K562 (cell line): ENCODE data around the gene WWC2. TPM values are rescaled to one million over a fixed set of nuclear protein-coding genes. Genes with fewer than 3 reads are reported as not detected.

Experiments used
- ATAC-seq: fragments of 200-7000 bp; cut with Tn5 transposase; 3 replicates; pipeline ENCODE4 v1.9.1; 2020; ENCODE audit warnings: moderate library complexity
- BruUV-seq: library from RNA; stranded (reverse); fragments of 400-500 nt; replicated peaks from 2 replicates; lab custom pipeline; 2021; lab: Mats Ljungman, UMichigan
- CTCF ChIA-PET: fragments of 300-600 bp; formaldehyde crosslinking; extraction: SDS; loops from one replicate; lab custom pipeline; 2021; ENCODE audit warnings: low intra/inter-chr PET ratio; lab: Yijun Ruan, JAX
- POLR2A ChIA-PET: fragments of 300-600, 350-650 bp; sonication (Branson Sonifier 250); formaldehyde crosslinking; extraction: SDS; loops from one replicate; lab custom pipeline; 2021; ENCODE audit warnings: antibody characterized with exemption, inconsistent platforms; lab: Yijun Ruan, JAX
- DNase-seq, 4 experiments: peaks; one replicate each; pipeline versions ENCODE4 v3.0.0 to v3.0.0-alpha.2; 2011 to 2018; ENCODE audit warnings: low spot score in 3 of 4, mixed read lengths in 3 of 4; ENCODE audit errors: extremely low read depth in 1 of 4
- FAIRE-seq: peaks from 2 replicates; lab custom pipeline; 2011; peaks lifted over from hg19 to GRCh38; lab: Jason Lieb, UNC
- H2AFZ ChIP-seq: 2 replicates; pipeline ENCODE4 v1.6.0; 2011; ENCODE audit warnings: low read depth, low read length, control low read depth, inconsistent platforms
- H3K27ac ChIP-seq: fragments of 200-600 bp; 3 replicates; pipeline ENCODE4 v1.8.0; 2011; ENCODE audit warnings: low read depth, mild to moderate bottlenecking, control low read depth, inconsistent platforms, low read length, moderate library complexity, mixed read lengths; ENCODE audit errors: extremely low read depth
- H3K27me3 ChIP-seq, 2 experiments: fragments of 300-600 bp in 1 of 2; 2 replicates in 1 of 2; 3 replicates in 1 of 2; pipeline versions ENCODE4 v1.6.0 to v1.8.0; 2011; ENCODE audit warnings: inconsistent platforms in 2 of 2, low read length in 2 of 2, mild to moderate bottlenecking in 1 of 2, mixed read lengths in 1 of 2, moderate library complexity in 1 of 2; ENCODE audit not compliant: control insufficient read depth in 2 of 2, insufficient read depth in 2 of 2
- H3K36me3 ChIP-seq: fragments of 300-600 bp; 3 replicates; pipeline ENCODE4 v1.8.0; 2011; ENCODE audit warnings: mild to moderate bottlenecking, low read length, inconsistent platforms; ENCODE audit not compliant: control insufficient read depth, insufficient read depth
- H3K4me1 ChIP-seq, 2 experiments: fragments of 200-600 bp in 1 of 2; replicated peaks in 1 of 2; 2 replicates in 1 of 2; 3 replicates in 1 of 2; pipeline versions ENCODE4 v1.5.1 to v1.8.0; 2011; ENCODE audit warnings: inconsistent platforms in 2 of 2, low read length in 2 of 2, mild to moderate bottlenecking in 1 of 2, mixed read lengths in 1 of 2, moderate library complexity in 1 of 2; ENCODE audit not compliant: control insufficient read depth in 2 of 2, insufficient read depth in 2 of 2
- H3K4me2 ChIP-seq: 2 replicates; pipeline ENCODE4 v1.6.1; 2011; ENCODE audit warnings: low read length, control low read depth, inconsistent platforms, mixed read lengths; ENCODE audit not compliant: insufficient read depth
- H3K4me3 ChIP-seq: fragments of 200-600 bp; sonication (generic), shearing (Covaris generic); 2 replicates; pipeline ENCODE4 v1.5.1; 2016; ENCODE audit warnings: control low read depth, inconsistent platforms
- H3K79me2 ChIP-seq: fragments of 200-600 bp; 3 replicates; pipeline ENCODE4 v1.8.0; 2011; ENCODE audit warnings: low read length, inconsistent platforms; ENCODE audit not compliant: control insufficient read depth, insufficient read depth
- H3K9ac ChIP-seq, 2 experiments: 2 replicates each; pipeline versions ENCODE4 v1.6.0 to v1.6.1; 2011; ENCODE audit warnings: low read depth in 2 of 2, low read length in 2 of 2, control low read depth in 1 of 2, inconsistent platforms in 1 of 2, mild to moderate bottlenecking in 1 of 2, mixed read lengths in 1 of 2; ENCODE audit not compliant: insufficient read depth in 1 of 2
- H3K9me1 ChIP-seq: one replicate; pipeline ENCODE4 v1.6.0; 2011; ENCODE audit warnings: inconsistent platforms, mild to moderate bottlenecking, low read length, moderate library complexity; ENCODE audit not compliant: control insufficient read depth, insufficient read depth
- H3K9me3 ChIP-seq: replicated peaks from 2 replicates; pipeline ENCODE4 v1.5.1; 2011; ENCODE audit warnings: low read depth, low read length, inconsistent platforms; ENCODE audit not compliant: control insufficient read depth, insufficient read depth
- H4K20me1 ChIP-seq: replicated peaks from 2 replicates; pipeline ENCODE4 v1.6.1; 2011; ENCODE audit warnings: low read length, inconsistent platforms, mixed read lengths; ENCODE audit not compliant: control insufficient read depth, insufficient read depth
- ATF6 ChIP-seq: sonication (generic); formaldehyde crosslinking; IDR thresholded peaks from 2 replicates; pipeline ENCODE4 v1.4.0; 2020; ENCODE audit warnings: mild to moderate bottlenecking, missing genetic modification reagents
- CXXC5 ChIP-seq: fragments of 250-450 bp; sonication (Bioruptor Pico); IDR thresholded peaks from 2 replicates; pipeline ENCODE4 v1.8.0; 2022; ENCODE audit warnings: inconsistent platforms, mild to moderate bottlenecking, moderate library complexity
- EGR1 ChIP-seq: fragments of 450-650 bp; conservative IDR thresholded peaks from 2 replicates; pipeline ENCODE4 v1.6.1; 2017; ENCODE audit warnings: mild to moderate bottlenecking
- ETV6 ChIP-seq, 3 experiments: fragments of 150-350 bp in 1 of 3; sonication (generic) in 1 of 3; formaldehyde crosslinking in 1 of 3; IDR thresholded peaks; 2 replicates each; pipeline versions ENCODE4 v1.6.1 to v1.8.0; 2014 to 2022; ENCODE audit warnings: borderline replicate concordance in 2 of 3, low read depth in 2 of 3, antibody characterized with exemption in 1 of 3, low read length in 1 of 3, mild to moderate bottlenecking in 1 of 3, missing genetic modification reagents in 1 of 3
- FOXJ3 ChIP-seq: sonication (generic); formaldehyde crosslinking; IDR thresholded peaks from 2 replicates; pipeline ENCODE4 v1.4.0; 2020; ENCODE audit warnings: mild to moderate bottlenecking, missing genetic modification reagents
- HCFC1 ChIP-seq: IDR thresholded peaks from 2 replicates; pipeline ENCODE4 v1.6.1; 2012; ENCODE audit warnings: low read depth, low read length, improper control_type of control experiment
- LEF1 ChIP-seq: fragments of 450-650 bp; IDR thresholded peaks from 2 replicates; pipeline ENCODE4 v1.6.1; 2016; ENCODE audit warnings: mild to moderate bottlenecking
- RBM25 ChIP-seq: fragments of 200-400 bp; formaldehyde crosslinking; IDR thresholded peaks from 2 replicates; pipeline ENCODE4 v1.6.1; 2018; ENCODE audit warnings: low read length, low read depth, moderate library complexity; ENCODE audit not compliant: severe bottlenecking
- SMC3 ChIP-seq: conservative IDR thresholded peaks from 2 replicates; pipeline ENCODE4 v1.6.1; 2011; ENCODE audit warnings: low read depth, low read length, improper control_type of control experiment; ENCODE audit not compliant: insufficient read depth
- UBTF ChIP-seq, 2 experiments: IDR thresholded peaks; 2 replicates each; pipeline ENCODE4 v1.6.1; 2012; ENCODE audit warnings: improper control_type of control experiment in 2 of 2, low read depth in 2 of 2, low read length in 2 of 2, borderline replicate concordance in 1 of 2
- ZNF124 ChIP-seq: sonication (generic); formaldehyde crosslinking; IDR thresholded peaks from 2 replicates; pipeline ENCODE4 v1.8.1; 2022; ENCODE audit warnings: missing genetic modification reagents
- WGBS: fragments of 100-300 bp; shearing (Covaris generic); methylation state at CpG from one replicate; pipeline ENCODE4 v1.1.6; 2016; ENCODE audit warnings: low coverage, mixed read lengths; ENCODE audit not compliant: insufficient coverage; ENCODE audit errors: missing lambda C conversion rate; 5-methylcytosine and 5-hydroxymethylcytosine counted together
- in situ Hi-C: fragments of 300-500 bp; cut with MboI; formaldehyde crosslinking; loops from 4 replicates; pipeline ENCODE4 v1.15.0; 2018; ENCODE audit warnings: inconsistent platforms, mixed read lengths
- intact Hi-C: fragments of 100-400 bp; cut with micrococcal nuclease; formaldehyde crosslinking; loops from 2 replicates; pipeline ENCODE4 v1.14.2; 2022
- polyA plus RNA-seq, 8 experiments: library from polyadenylated mRNA; depleted of rRNA in 4 of 8; stranded (reverse) in 5 of 8; unstranded in 3 of 8; fragments of >200 nt; fragmentation: Nextera tagmentation in 2 of 8; fragmentation: Illumina TruSeq in 1 of 8; extraction: Ambion mirVana in 2 of 8; extraction: Trizol in 1 of 8; gene quantifications; 2 replicates each; pipeline versions ENCODE4 v1.2.1 to v1.2.3, GENCODE V29; 2011 to 2014; ENCODE audit warnings: inconsistent platforms in 1 of 8, missing spikeins in 1 of 8
- total RNA-seq, 7 experiments: library from RNA; depleted of rRNA in 6 of 7; stranded (reverse); fragments of >200 nt in 6 of 7; fragmentation: Illumina TruSeq in 2 of 7; extraction: Trizol in 2 of 7; gene quantifications; 2 replicates each; pipeline versions ENCODE4 v1.2.1 to v1.2.3, GENCODE V29; 2011 to 2021; ENCODE audit warnings: low replicate concordance in 1 of 7

WWC2 gene
- total and polyA plus RNA-seq, 9 of the 15 experiments (the other 6 are each of a cell fraction or from before 2014, with no cell fraction given) = 3.7 to 39.4 (median 19.6) TPM

- H3K4me2 ChIP-seq = no peak overlapping the region
- POLR2A ChIA-PET = interaction anchor here (0.7 kb wide), 1 partner anchor 38 kb away, joined by 3 read pairs; no protein-coding TSS in a partner anchor
- CTCF ChIA-PET = no interaction called here
- no peaks in the 10 kb centered on the region for H3K9me1 ChIP-seq
- H3K27ac ChIP-seq = no peak overlapping the region
- TF ChIP-seq SMC3 (no peak), FOXJ3 (CRISPR knock-in tag) (no peak), CXXC5 (CRISPR knock-in tag) (no peak), ZNF124 (CRISPR knock-in tag) (no peak), RBM25 (no peak), HCFC1 (no peak), LEF1 (no peak)
- H3K36me3 ChIP-seq = no peaks in the 10 kb centered on the region
- no peak overlapping the region for H2AFZ ChIP-seq
- no peaks in the 10 kb centered on the region; the same call in 1 of the 2 replicates for H4K20me1 ChIP-seq
- no peak for FAIRE-seq
- no peak for DNase-seq
- H3K4me1 ChIP-seq = peaks cover 0 to 3% of the 10 kb centered on the region in 2 experiments; a peak in 3 of 5 replicates
- peaks cover 5% of the 10 kb centered on the region; the same call in 1 of the 2 replicates for H3K9me3 ChIP-seq
- in situ Hi-C loops (no loop called here), intact Hi-C loops (no loop called here)
- H3K4me3 ChIP-seq = no peak overlapping the region
- no peak for ATAC-seq
- H3K79me2 ChIP-seq = no peaks in the 10 kb centered on the region; the same call in 1 of the 3 replicates
- no TSS peak for BruUV-seq
- no peak overlapping the region for H3K9ac ChIP-seq
- H3K27me3 ChIP-seq = no peaks in the 10 kb centered on the region
- WGBS = 92% methylated on average over 2 of the region's 2 CpGs
Measured at GRCh38 chr4:183185559-183185958, 86.5 kb downstream of the WWC2 start.

GRCh38 chr4:183186813-183187212 lies 87.8 kb downstream of the WWC2 start:
- intact Hi-C loops (no loop called here), in situ Hi-C loops (no loop called here)
- DNase-seq (no peak), FAIRE-seq (no peak), ATAC-seq (no peak)
- no peaks in the 10 kb centered on the region for H3K9me1 ChIP-seq
- POLR2A ChIA-PET = no interaction called here
- no peak overlapping the region for H3K9ac ChIP-seq
- H3K4me2 ChIP-seq = no peak overlapping the region
- CTCF ChIA-PET = no interaction called here
- BruUV-seq = no TSS peak
- H2AFZ ChIP-seq = no peak overlapping the region
- H3K9me3 ChIP-seq = peaks cover 5% of the 10 kb centered on the region; the same call in 1 of the 2 replicates
- H3K4me3 ChIP-seq = no peak overlapping the region
- no peak overlapping the region for H3K27ac ChIP-seq
- no peaks in the 10 kb centered on the region for H3K27me3 ChIP-seq
- H3K79me2 ChIP-seq = no peaks in the 10 kb centered on the region; the same call in 1 of the 3 replicates
- 60% methylated on average over 4 of the region's 4 CpGs for WGBS
- no peaks in the 10 kb centered on the region; the same call in 1 of the 2 replicates for H4K20me1 ChIP-seq
- peaks cover 0 to 3% of the 10 kb centered on the region in 2 experiments; a peak in 3 of 5 replicates for H3K4me1 ChIP-seq
- H3K36me3 ChIP-seq = no peaks in the 10 kb centered on the region
- no peak for TF ChIP-seq EGR1
- TF ChIP-seq UBTF (IDR thresholded peaks at IDR 0.05; ENCODE audit: borderline replicate concordance in 1 of 2, low read depth in 2 of 2, low read length in 2 of 2) = no peak
- no peak for TF ChIP-seq ATF6 (CRISPR knock-in tag)
- TF ChIP-seq ETV6 (IDR thresholded peaks at IDR 0.05; ENCODE audit: borderline replicate concordance in 1 of 2, low read depth in 2 of 2, low read length in 1 of 2) = no peak
- TF ChIP-seq ETV6 (CRISPR knock-in tag; IDR thresholded peaks at IDR 0.05; ENCODE audit: borderline replicate concordance) = no peak
